PC-3 (cell line): Measurements from ENCODE around the gene OTC. TPM values are rescaled to one million over a fixed set of nuclear protein-coding genes. Genes with fewer than 3 reads are reported as not detected.

Experiments
- ATAC-seq: fragments of 200-7000 bp; cut with Tn5 transposase; 2 replicates; pipeline ENCODE4 v1.9.1; 2020; ENCODE audit warnings: mild to moderate bottlenecking, moderate library complexity
- Bru-seq: library from RNA; stranded (reverse); fragments of 400-500 nt; gene quantifications from one replicate; lab custom pipeline; 2021; lab: Mats Ljungman, UMichigan
- BruChase-seq, 2 experiments: library from RNA; stranded (reverse); fragments of 400-500 nt; gene quantifications; one replicate each; lab custom pipeline; 2021; lab: Mats Ljungman, UMichigan
- BruUV-seq: library from RNA; stranded (reverse); fragments of 400-500 nt; replicated peaks from 2 replicates; lab custom pipeline; 2021; lab: Mats Ljungman, UMichigan
- CTCF ChIA-PET: fragments of 300-600 bp; sonication (Branson Sonifier 250); formaldehyde crosslinking; loops from one replicate; lab custom pipeline; 2022; ENCODE audit warnings: antibody characterized with exemption; lab: Charles Lee
- POLR2A ChIA-PET: fragments of 300-600 bp; sonication (Branson Sonifier 250); formaldehyde crosslinking; loops from one replicate; lab custom pipeline; 2022; ENCODE audit warnings: antibody characterized with exemption; ENCODE audit not compliant: unreplicated experiment; lab: Charles Lee
- DNase-seq: peaks from one replicate; pipeline ENCODE4 v3.0.0-alpha.2; 2015
- H2AFZ ChIP-seq: fragments of 300-600 bp; sonication (generic); 2 replicates; pipeline ENCODE4 v1.6.0; 2016; ENCODE audit warnings: antibody characterized with exemption, low read length
- H3F3A ChIP-seq: fragments of 300-600 bp; sonication (generic); one replicate; pipeline ENCODE4 v1.6.0; 2017; ENCODE audit warnings: antibody characterized with exemption, low read length, control low read depth, mild to moderate bottlenecking; ENCODE audit not compliant: unreplicated experiment
- H3K27ac ChIP-seq: fragments of 300-600 bp; sonication (generic); 2 replicates; pipeline ENCODE4 v1.5.1; 2016; ENCODE audit warnings: mild to moderate bottlenecking, low read length
- H3K27me3 ChIP-seq: fragments of 300-600 bp; sonication (generic); 2 replicates; pipeline ENCODE4 v1.6.1; 2016; ENCODE audit warnings: low read length, mixed read lengths
- H3K36me3 ChIP-seq: fragments of 300-600 bp; sonication (generic); 2 replicates; pipeline ENCODE4 v1.6.1; 2016; ENCODE audit warnings: low read depth, mixed run types, low read length, mixed read lengths
- H3K4me1 ChIP-seq: fragments of 300-600 bp; sonication (generic); 2 replicates; pipeline ENCODE4 v1.5.1; 2016; ENCODE audit warnings: low read length; ENCODE audit not compliant: insufficient read depth
- H3K4me2 ChIP-seq: fragments of 300-600 bp; sonication (generic); 2 replicates; pipeline ENCODE4 v1.6.0; 2016; ENCODE audit warnings: low read length
- H3K4me3 ChIP-seq: fragments of 300-600 bp; sonication (generic); 2 replicates; pipeline ENCODE4 v1.5.1; 2016; ENCODE audit warnings: mild to moderate bottlenecking, low read length, mixed read lengths
- H3K79me2 ChIP-seq: fragments of 300-600 bp; sonication (generic); 2 replicates; pipeline ENCODE4 v1.6.1; 2017; ENCODE audit warnings: low read length, mixed read lengths
- H3K9ac ChIP-seq: fragments of 300-600 bp; sonication (generic); 2 replicates; pipeline ENCODE4 v1.6.0; 2016; ENCODE audit warnings: mild to moderate bottlenecking, low read length
- H3K9me2 ChIP-seq: fragments of 300-600 bp; sonication (generic); replicated peaks from 2 replicates; pipeline ENCODE4 v1.6.1; 2016; ENCODE audit warnings: mixed run types, low read length, mixed read lengths
- H3K9me3 ChIP-seq: fragments of 300-600 bp; sonication (generic); 2 replicates; pipeline ENCODE4 v1.6.1; 2016; ENCODE audit warnings: low read length, mixed read lengths
- H4K20me1 ChIP-seq: fragments of 300-600 bp; sonication (generic); 2 replicates; pipeline ENCODE4 v1.6.1; 2016; ENCODE audit warnings: low read length, mixed read lengths
- EZH2 ChIP-seq: fragments of 300-600 bp; sonication (generic); IDR thresholded peaks from one replicate; pipeline ENCODE4 v1.6.1; 2017; ENCODE audit warnings: antibody characterized with exemption, mild to moderate bottlenecking, low read length; ENCODE audit not compliant: unreplicated experiment
- EZH2phosphoT487 ChIP-seq: fragments of 300-600 bp; sonication (generic); IDR thresholded peaks from 2 replicates; pipeline ENCODE4 v1.6.1; 2018; ENCODE audit warnings: mild to moderate bottlenecking, antibody characterized with exemption, low read length, borderline replicate concordance
- intact Hi-C: fragments of 100-400 bp; cut with micrococcal nuclease; formaldehyde crosslinking; loops from 2 replicates; pipeline ENCODE4 v1.9.0; 2023
- long read RNA-seq: library from polyadenylated mRNA; unstranded; transcript quantifications from one replicate; pipeline ENCODE4 v2.0.0, GENCODE V29; 2021; ENCODE audit not compliant: unreplicated experiment
- total RNA-seq: library from RNA; depleted of rRNA; stranded (reverse); fragments of >200 nt; gene quantifications from 2 replicates; pipeline ENCODE4 v1.2.3, GENCODE V29; 2014; rRNA removed
- TF ChIP-seq, protein P1 (sequence below): fragments of 300-600 bp; sonication (generic); conservative IDR thresholded peaks from 2 replicates; pipeline ENCODE4 v1.5.1; 2017; ENCODE audit warnings: antibody characterized with exemption, low read depth, mild to moderate bottlenecking, low read length

OTC gene
- total RNA-seq (not detected in 2 replicates), Bru-seq, nascent RNA (not detected), BruChase-seq, experiment 1, labeled RNA remaining after a 6-hour chase (not detected), BruChase-seq, experiment 2, labeled RNA remaining after a 2-hour chase (not detected)
- long read RNA-seq, result 0 reads

DNA sequence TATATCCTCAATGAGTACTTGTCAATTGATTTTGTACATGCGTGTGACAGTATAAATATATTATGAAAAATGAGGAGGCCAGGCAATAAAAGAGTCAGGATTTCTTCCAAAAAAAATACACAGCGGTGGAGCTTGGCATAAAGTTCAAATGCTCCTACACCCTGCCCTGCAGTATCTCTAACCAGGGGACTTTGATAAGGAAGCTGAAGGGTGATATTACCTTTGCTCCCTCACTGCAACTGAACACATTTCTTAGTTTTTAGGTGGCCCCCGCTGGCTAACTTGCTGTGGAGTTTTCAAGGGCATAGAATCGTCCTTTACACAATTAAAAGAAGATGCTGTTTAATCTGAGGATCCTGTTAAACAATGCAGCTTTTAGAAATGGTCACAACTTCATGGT lies at the start of gene OTC:
Gene OTC, plus strand, starts transcription at position 243 of the 400 bp plus-strand sequence. Its CDS starts 93 bp downstream, at position 336.
- Histone ChIP-seq H3K9ac (no peak within 1 kb of the TSS), H3K9me3 (no peaks in the 10 kb centered on the region), H3K79me2 (no peaks in the 10 kb centered on the region), H3F3A (no peaks in the 10 kb centered on the region), H3K4me1 (no peaks in the 10 kb centered on the region), H3K4me2 (no peak within 1 kb of the TSS), H3K36me3 (no peaks in the 10 kb centered on the region), H3K9me2 (no peaks in the 10 kb centered on the region), H3K27me3 (peaks cover 18% of the 10 kb centered on the region), H4K20me1 (no peaks in the 10 kb centered on the region), H2AFZ (no peak within 1 kb of the TSS), H3K4me3 (no peak within 1 kb of the TSS), H3K27ac (no peak within 1 kb of the TSS)
- DNase-seq, result no peak
- TF ChIP-seq, protein P1, sequence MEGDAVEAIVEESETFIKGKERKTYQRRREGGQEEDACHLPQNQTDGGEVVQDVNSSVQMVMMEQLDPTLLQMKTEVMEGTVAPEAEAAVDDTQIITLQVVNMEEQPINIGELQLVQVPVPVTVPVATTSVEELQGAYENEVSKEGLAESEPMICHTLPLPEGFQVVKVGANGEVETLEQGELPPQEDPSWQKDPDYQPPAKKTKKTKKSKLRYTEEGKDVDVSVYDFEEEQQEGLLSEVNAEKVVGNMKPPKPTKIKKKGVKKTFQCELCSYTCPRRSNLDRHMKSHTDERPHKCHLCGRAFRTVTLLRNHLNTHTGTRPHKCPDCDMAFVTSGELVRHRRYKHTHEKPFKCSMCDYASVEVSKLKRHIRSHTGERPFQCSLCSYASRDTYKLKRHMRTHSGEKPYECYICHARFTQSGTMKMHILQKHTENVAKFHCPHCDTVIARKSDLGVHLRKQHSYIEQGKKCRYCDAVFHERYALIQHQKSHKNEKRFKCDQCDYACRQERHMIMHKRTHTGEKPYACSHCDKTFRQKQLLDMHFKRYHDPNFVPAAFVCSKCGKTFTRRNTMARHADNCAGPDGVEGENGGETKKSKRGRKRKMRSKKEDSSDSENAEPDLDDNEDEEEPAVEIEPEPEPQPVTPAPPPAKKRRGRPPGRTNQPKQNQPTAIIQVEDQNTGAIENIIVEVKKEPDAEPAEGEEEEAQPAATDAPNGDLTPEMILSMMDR, result no peak
- TF ChIP-seq EZH2, result no peak
- TF ChIP-seq EZH2phosphoT487, result no peak
- CTCF ChIA-PET, result no interaction called here
- BruUV-seq, result no TSS peak
- ATAC-seq, result no peak
- intact Hi-C loops, result no loop called here
- POLR2A ChIA-PET, result interaction anchor here (0.6 kb wide), 2 partner anchors 26 to 28 kb away, joined by 3 to 12 read pairs; no protein-coding TSS in a partner anchor

DNA sequence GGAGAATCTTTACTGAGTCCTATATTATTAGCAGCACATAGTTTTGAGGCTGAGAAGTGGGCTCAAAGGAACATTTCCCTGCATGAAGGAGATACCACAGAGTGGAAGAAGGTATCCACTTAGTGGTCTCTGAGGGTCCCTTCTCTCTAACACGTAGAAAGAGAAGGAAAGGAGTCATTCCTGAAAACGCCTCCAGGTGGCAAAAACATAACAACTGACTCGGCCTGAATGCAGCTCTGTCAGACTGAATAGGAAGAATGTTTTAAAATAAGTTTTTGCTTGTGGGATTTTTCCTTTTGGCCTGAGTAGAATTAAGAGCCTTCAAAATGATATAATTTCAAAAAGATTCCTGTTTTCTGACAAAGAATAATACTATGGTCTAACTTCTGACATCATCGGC lies 48.4 kb upstream of the OTC start:
- TF ChIP-seq, protein P1, result peak; percentile 60
- no peak for TF ChIP-seq EZH2phosphoT487
- no peaks in the 10 kb centered on the region for H3K79me2 ChIP-seq
- intact Hi-C loops, result loop anchor here (1.0 kb wide), 1 partner anchor 23 kb away; the partner anchor contains the start of gene RPGR
- no peak overlapping the region for H3K4me3 ChIP-seq
- no peaks in the 10 kb centered on the region for H4K20me1 ChIP-seq
- H3K4me1 ChIP-seq, result no peaks in the 10 kb centered on the region
- H3K9me2 ChIP-seq, result no peaks in the 10 kb centered on the region
- H3K36me3 ChIP-seq, result no peaks in the 10 kb centered on the region
- H3K9ac ChIP-seq, result no peak overlapping the region
- no peaks in the 10 kb centered on the region for H3F3A ChIP-seq
- peak; percentile 33 for DNase-seq
- no peaks in the 10 kb centered on the region for H3K9me3 ChIP-seq
- ChIA-PET POLR2A (no interaction called here), CTCF (interaction anchor here (2.4 kb wide), 1 partner anchor 23 kb away, joined by 8 read pairs; the partner anchor contains the start of gene RPGR)
- ATAC-seq, result 0 out of 2 replicates have a peak, but pooled peaks have one; percentile 42
- no TSS peak for BruUV-seq
- H3K27me3 ChIP-seq, result no peaks in the 10 kb centered on the region
- H3K27ac ChIP-seq, result no peak overlapping the region
- H3K4me2 ChIP-seq, result no peak overlapping the region
- no peak overlapping the region for H2AFZ ChIP-seq

DNA sequence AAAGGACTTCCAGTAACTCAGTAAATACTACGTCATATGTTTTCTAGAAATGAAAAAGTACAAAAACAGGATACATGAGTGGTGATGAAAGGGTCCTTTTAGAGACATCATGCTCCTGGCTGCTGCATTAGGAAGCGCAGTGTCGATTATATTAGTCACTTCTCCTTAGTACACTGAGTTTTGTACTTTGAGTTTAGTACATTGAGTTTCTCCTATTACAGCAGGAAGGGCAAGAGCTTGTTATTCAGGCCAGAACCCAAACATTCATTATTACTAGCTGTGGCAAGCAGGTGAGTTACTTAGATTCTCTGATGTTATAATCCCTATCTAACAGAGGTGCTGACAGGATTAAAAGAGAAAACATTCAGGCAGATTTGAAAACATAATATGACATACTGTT lies 46.4 kb upstream of the OTC start:
- H3K9me2 ChIP-seq, result no peaks in the 10 kb centered on the region
- no TSS peak for BruUV-seq
- no peaks in the 10 kb centered on the region for H3K79me2 ChIP-seq
- H3K36me3 ChIP-seq, result no peaks in the 10 kb centered on the region
- H3K27me3 ChIP-seq, result no peaks in the 10 kb centered on the region
- ATAC-seq (no peak), DNase-seq (no peak)
- no peak overlapping the region for H3K9ac ChIP-seq
- intact Hi-C loops, result no loop called here
- no peaks in the 10 kb centered on the region for H3K4me1 ChIP-seq
- ChIA-PET CTCF (no interaction called here), POLR2A (interaction anchor here (0.6 kb wide), 1 partner anchor 35 kb away, joined by 4 read pairs; no protein-coding TSS in a partner anchor)
- no peak overlapping the region for H2AFZ ChIP-seq
- no peaks in the 10 kb centered on the region for H3K9me3 ChIP-seq
- no peak for TF ChIP-seq EZH2phosphoT487
- TF ChIP-seq, protein P1, result no peak
- no peak for TF ChIP-seq EZH2
- no peaks in the 10 kb centered on the region for H4K20me1 ChIP-seq
- no peak overlapping the region for H3K27ac ChIP-seq
- H3K4me2 ChIP-seq, result no peak overlapping the region
- H3K4me3 ChIP-seq, result no peak overlapping the region
- no peaks in the 10 kb centered on the region for H3F3A ChIP-seq
